Stomach (tissue), 9 donors: ENCODE measurements around the gene FBXL7. TPM values are rescaled to one million over a fixed set of nuclear protein-coding genes. Genes with fewer than 3 reads are reported as not detected.

ENCODE experiments used
- DNase-seq, 2 donors: peaks; one replicate each; pipeline versions ENCODE4 v3.0.0 to v3.0.0-alpha.2; 2013 to 2019
- H3K27ac ChIP-seq, 5 donors: fragments of 200-600 bp in 4 of 5; sonication (generic) in 4 of 5; one replicate each; pipeline ENCODE4 v1.5.1; 2013 to 2019; ENCODE audit warnings: mild to moderate bottlenecking in 1 of 5, moderate library complexity in 1 of 5
- H3K27me3 ChIP-seq, 3 donors: fragments of 200-600 bp; sonication (generic); one replicate each; pipeline ENCODE4 v1.5.1; 2017 to 2019; ENCODE audit warnings: mixed run types in 1 of 3
- H3K36me3 ChIP-seq, 4 donors: fragments of 200-600 bp; sonication (generic); 1 replicate in 3 of 4; 2 replicates in 1 of 4; pipeline ENCODE4 v1.5.1; 2016 to 2019
- H3K4me1 ChIP-seq, 4 donors: fragments of 200-600 bp; sonication (generic); one replicate each; pipeline ENCODE4 v1.5.1; 2016 to 2019
- H3K4me3 ChIP-seq, 4 donors: fragments of 200-600 bp; sonication (generic) in 3 of 4; one replicate each; pipeline ENCODE4 v1.5.1; 2016 to 2019; ENCODE audit warnings: mild to moderate bottlenecking in 1 of 4
- H3K9me3 ChIP-seq, 4 donors: fragments of 200-600 bp; sonication (generic); one replicate each; pipeline ENCODE4 v1.5.1; 2016 to 2019
- EP300 ChIP-seq: sonication (generic); formaldehyde crosslinking; IDR thresholded peaks from one replicate; pipeline ENCODE4 v1.6.1; 2017; ENCODE audit warnings: antibody characterized with exemption
- POLR2A ChIP-seq, 4 donors: fragments of 450-650 bp; IDR thresholded peaks; one replicate each; pipeline ENCODE4 v1.6.1; 2016; ENCODE audit warnings: antibody characterized with exemption in 4 of 4, control low read depth in 2 of 4, mild to moderate bottlenecking in 1 of 4, moderate library complexity in 1 of 4
- POLR2AphosphoS5 ChIP-seq, 3 donors: sonication (generic); formaldehyde crosslinking; IDR thresholded peaks; one replicate each; pipeline ENCODE4 v1.6.1; 2016; ENCODE audit warnings: antibody characterized with exemption in 3 of 3
- WGBS, 5 donors: extraction: QIAGEN DNeasy Blood & Tissue Kit in 3 of 5; methylation state at CpG; one replicate each; pipeline versions ENCODE4 v1.1.5 to v1.1.7; 2013 to 2018; 5-methylcytosine and 5-hydroxymethylcytosine counted together
- intact Hi-C: fragments of 100-400 bp; cut with DNase I; formaldehyde crosslinking; loops from one replicate; pipeline ENCODE4 v1.15.1; 2023; ENCODE audit warnings: low total_unique reads
- polyA plus RNA-seq, 3 donors: library from polyadenylated mRNA; stranded (reverse); fragments of 200-250 nt; gene quantifications; one replicate each; pipeline ENCODE4 v1.2.3, GENCODE V29; 2013
- total RNA-seq, 5 donors: library from RNA; depleted of rRNA; stranded (reverse); fragments of >200 nt; gene quantifications; one replicate each; pipeline versions ENCODE4 v1.1.0 to v1.2.3, GENCODE V29; 2014 to 2016
- TF ChIP-seq, protein P1 (sequence below), 7 experiments: fragments of 450-650 bp in 4 of 7; fragments of 200-600 bp in 3 of 7; sonication (generic) in 3 of 7; IDR thresholded peaks; one replicate each; pipeline ENCODE4 v1.5.1; 2016 to 2019; ENCODE audit warnings: antibody characterized with exemption in 7 of 7, control low read depth in 2 of 7, mild to moderate bottlenecking in 1 of 7
- donor health status: healthy with polysubstance abuse.
- donor health status: Bipolar disorder and iron deficiency.
- donor health status: healthy.

Gene FBXL7
- total and polyA plus RNA-seq, 8 donors = 3.6 to 17.1 (median 6.8) TPM

DNA sequence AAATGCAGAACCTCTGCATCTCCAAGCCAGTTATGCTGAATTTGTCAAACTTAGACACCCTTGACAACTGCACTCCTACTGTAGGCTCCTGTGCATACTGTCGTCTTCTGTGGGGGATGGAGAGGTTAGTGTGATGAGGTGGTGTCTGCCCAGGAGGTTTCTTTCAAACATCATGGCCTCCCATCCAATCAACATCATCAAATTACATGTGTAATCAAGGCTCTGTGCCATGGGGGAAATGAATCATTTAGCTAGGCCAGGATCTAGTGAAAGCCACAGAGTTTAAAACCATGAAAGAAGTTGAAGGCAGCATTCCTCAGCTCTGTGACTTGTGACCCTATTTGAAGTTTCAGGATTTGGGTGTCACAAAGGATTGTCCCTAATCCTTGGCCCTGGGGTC is 439.0 kb downstream of the FBXL7 start:
- TF ChIP-seq EP300 (no peak), POLR2A (IDR thresholded peaks at IDR 0.05) (no peak), POLR2AphosphoS5 (IDR thresholded peaks at IDR 0.05) (no peak)
- TF ChIP-seq, protein P1, sequence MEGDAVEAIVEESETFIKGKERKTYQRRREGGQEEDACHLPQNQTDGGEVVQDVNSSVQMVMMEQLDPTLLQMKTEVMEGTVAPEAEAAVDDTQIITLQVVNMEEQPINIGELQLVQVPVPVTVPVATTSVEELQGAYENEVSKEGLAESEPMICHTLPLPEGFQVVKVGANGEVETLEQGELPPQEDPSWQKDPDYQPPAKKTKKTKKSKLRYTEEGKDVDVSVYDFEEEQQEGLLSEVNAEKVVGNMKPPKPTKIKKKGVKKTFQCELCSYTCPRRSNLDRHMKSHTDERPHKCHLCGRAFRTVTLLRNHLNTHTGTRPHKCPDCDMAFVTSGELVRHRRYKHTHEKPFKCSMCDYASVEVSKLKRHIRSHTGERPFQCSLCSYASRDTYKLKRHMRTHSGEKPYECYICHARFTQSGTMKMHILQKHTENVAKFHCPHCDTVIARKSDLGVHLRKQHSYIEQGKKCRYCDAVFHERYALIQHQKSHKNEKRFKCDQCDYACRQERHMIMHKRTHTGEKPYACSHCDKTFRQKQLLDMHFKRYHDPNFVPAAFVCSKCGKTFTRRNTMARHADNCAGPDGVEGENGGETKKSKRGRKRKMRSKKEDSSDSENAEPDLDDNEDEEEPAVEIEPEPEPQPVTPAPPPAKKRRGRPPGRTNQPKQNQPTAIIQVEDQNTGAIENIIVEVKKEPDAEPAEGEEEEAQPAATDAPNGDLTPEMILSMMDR (IDR thresholded peaks at IDR 0.05) = no peak
- Histone ChIP-seq H3K4me3 (no peak overlapping the region), H3K36me3 (peaks cover 3 to 51% (median 17%) of the 10 kb centered on the region in 4 donors), H3K9me3 (peaks cover 0 to 10% (median 4%) of the 10 kb centered on the region in 4 donors), H3K4me1 (no peaks in the 10 kb centered on the region), H3K27ac (no peak overlapping the region), H3K27me3 (no peaks in the 10 kb centered on the region)
- 55 to 65% (median 61%) methylated on average over 1 of the region's 1 CpG for WGBS, 5 donors
- DNase-seq = no peak
- intact Hi-C loops = no loop called here

DNA sequence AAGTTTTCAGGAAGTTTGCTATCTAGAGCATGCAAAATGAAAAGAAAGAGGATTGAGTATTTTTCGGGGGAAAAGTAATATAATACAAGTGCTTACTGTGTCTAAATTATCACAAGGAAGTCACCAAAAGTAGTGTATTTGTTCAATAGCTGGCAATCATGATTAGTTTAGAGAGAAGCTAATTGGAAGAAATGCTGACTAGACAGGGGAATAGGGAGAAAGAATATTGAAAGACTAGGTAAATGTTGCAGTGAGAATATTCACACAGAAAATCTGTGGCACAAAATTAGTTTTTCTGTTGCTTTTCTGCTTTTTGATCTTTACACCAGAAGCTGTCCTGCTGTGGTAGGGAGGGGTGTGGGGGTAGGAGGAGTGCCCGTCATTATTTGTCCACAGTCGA is 440.9 kb downstream of the FBXL7 start:
- TF ChIP-seq POLR2A (IDR thresholded peaks at IDR 0.05) = no peak
- no peak for TF ChIP-seq EP300
- TF ChIP-seq, protein P1 (IDR thresholded peaks at IDR 0.05) = no peak
- TF ChIP-seq POLR2AphosphoS5 (IDR thresholded peaks at IDR 0.05) = no peak
- Histone ChIP-seq H3K36me3 (peaks cover 3 to 48% (median 17%) of the 10 kb centered on the region in 4 donors), H3K9me3 (peaks cover 0 to 10% (median 4%) of the 10 kb centered on the region in 4 donors), H3K27ac (no peak overlapping the region), H3K4me3 (no peak overlapping the region), H3K27me3 (no peaks in the 10 kb centered on the region), H3K4me1 (no peaks in the 10 kb centered on the region)
- no peak for DNase-seq
- intact Hi-C loops = no loop called here
- WGBS, 5 donors = 67 to 76% (median 72%) methylated on average over 3 of the region's 3 CpGs

DNA sequence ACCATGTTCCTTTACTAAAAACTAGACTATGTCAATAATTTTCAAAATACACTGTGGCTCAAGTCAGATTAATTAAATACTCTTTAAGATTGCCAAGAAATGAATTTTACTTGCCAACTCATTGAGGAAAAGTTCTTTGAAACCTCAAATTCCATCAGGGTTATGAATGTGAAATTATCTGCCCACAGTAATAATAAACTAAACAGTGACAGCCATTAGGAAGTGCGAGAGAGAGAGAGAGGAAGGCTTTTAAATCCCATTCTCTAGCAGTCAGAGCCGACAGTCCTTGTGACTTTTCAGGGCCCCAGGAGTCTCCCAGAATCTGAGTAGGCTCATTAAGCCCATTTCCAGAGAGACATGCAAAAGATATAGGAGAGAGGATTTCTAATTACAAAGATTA is 443.5 kb downstream of the FBXL7 start:
- Histone ChIP-seq H3K27me3 (no peaks in the 10 kb centered on the region), H3K36me3 (peaks cover 0 to 22% (median 2%) of the 10 kb centered on the region in 4 donors), H3K27ac (no peak overlapping the region), H3K9me3 (no peaks in the 10 kb centered on the region), H3K4me1 (no peaks in the 10 kb centered on the region), H3K4me3 (no peak overlapping the region)
- WGBS, 5 donors = 45 to 58% (median 52%) methylated on average over 2 of the region's 2 CpGs
- no peak for DNase-seq
- TF ChIP-seq POLR2AphosphoS5 (IDR thresholded peaks at IDR 0.05) (no peak), POLR2A (IDR thresholded peaks at IDR 0.05) (no peak), EP300 (no peak)
- TF ChIP-seq, protein P1 (IDR thresholded peaks at IDR 0.05) = no peak
- intact Hi-C loops = no loop called here

DNA sequence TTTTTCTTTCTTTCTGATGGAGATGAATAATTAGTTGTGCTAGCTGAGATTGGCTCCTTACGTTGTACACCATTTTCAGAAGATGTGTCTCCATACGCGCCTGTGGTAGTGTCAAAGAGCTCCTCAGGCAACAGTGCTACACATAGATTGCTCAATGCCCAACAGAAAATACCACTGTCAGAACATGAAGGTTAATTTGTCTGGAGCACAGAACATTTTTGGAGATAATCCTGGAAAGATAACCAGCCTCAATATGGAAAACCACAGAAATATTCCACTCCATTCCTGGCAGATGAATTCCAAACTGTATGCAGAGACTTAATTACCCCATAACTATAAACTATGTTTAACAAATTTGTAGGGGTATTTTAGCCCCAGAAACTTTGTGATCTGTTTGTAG is 446.0 kb downstream of the FBXL7 start:
- intact Hi-C loops = no loop called here
- 92 to 100% (median 96%) methylated on average over 3 of the region's 3 CpGs for WGBS, 5 donors
- Histone ChIP-seq H3K4me1 (no peaks in the 10 kb centered on the region), H3K27me3 (no peaks in the 10 kb centered on the region), H3K27ac (no peak overlapping the region), H3K4me3 (no peak overlapping the region), H3K36me3 (peaks cover 0 to 9% (median 3%) of the 10 kb centered on the region in 4 donors), H3K9me3 (no peaks in the 10 kb centered on the region)
- no peak for DNase-seq
- TF ChIP-seq, protein P1 (IDR thresholded peaks at IDR 0.05) = no peak
- TF ChIP-seq POLR2AphosphoS5 (IDR thresholded peaks at IDR 0.05) (no peak), EP300 (no peak), POLR2A (IDR thresholded peaks at IDR 0.05) (no peak)
